NCI-H1092 treated with DMSO at 0.1 percent for 48 hours (cell line): ENCODE results near the gene SMLR1.

Source experiments
- DNase-seq: peaks from one replicate; lab custom pipeline; 2025; lab: John Stamatoyannopoulos, UW

Gene SMLR1

GRCh38 chr6:130851026-130851425 lies 23.8 kb downstream of the SMLR1 start:
- no peak for DNase-seq

- no peak for DNase-seq
Observed at GRCh38 chr6:130852844-130853554, 25.8 kb downstream of the SMLR1 start.

- DNase-seq: no peak
Observed at GRCh38 chr6:130853555-130854183, 26.5 kb downstream of the SMLR1 start.

GRCh38 chr6:130858054-130858453 lies 30.8 kb downstream of the SMLR1 start:
- no peak for DNase-seq

GRCh38 chr6:130858498-130859160 lies 31.4 kb downstream of the SMLR1 start:
- no peak for DNase-seq

- no peak for DNase-seq
Observed at GRCh38 chr6:130859161-130859867, 32.1 kb downstream of the SMLR1 start.

GRCh38 chr6:130862370-130862769 lies 35.2 kb downstream of the SMLR1 start:
- no peak for DNase-seq

- DNase-seq: no peak
Observed at GRCh38 chr6:130863415-130864230, 36.4 kb downstream of the SMLR1 start.

- DNase-seq: no peak
Observed at GRCh38 chr6:130864344-130864743, 37.1 kb downstream of the SMLR1 start.

GRCh38 chr6:130865793-130866192 lies 38.6 kb downstream of the SMLR1 start:
- no peak for DNase-seq

GRCh38 chr6:130869681-130870080 lies 42.5 kb downstream of the SMLR1 start:
- DNase-seq: no peak

- DNase-seq: no peak
Observed at GRCh38 chr6:130870179-130870880, 43.1 kb downstream of the SMLR1 start.

- no peak for DNase-seq
Observed at GRCh38 chr6:130872250-130873095, 45.3 kb downstream of the SMLR1 start.

- no peak for DNase-seq
Observed at GRCh38 chr6:130873746-130874145, 46.5 kb downstream of the SMLR1 start.

- no peak for DNase-seq
Observed at GRCh38 chr6:130879826-130880225, 52.6 kb downstream of the SMLR1 start.

- DNase-seq: no peak
Observed at GRCh38 chr6:130882370-130882769, 55.2 kb downstream of the SMLR1 start.

- DNase-seq: peak; percentile 34
Observed at GRCh38 chr6:130885392-130886192, 58.4 kb downstream of the SMLR1 start.
